Measurements from ENCODE around the gene C1orf87.

Gene C1orf87, protein sequence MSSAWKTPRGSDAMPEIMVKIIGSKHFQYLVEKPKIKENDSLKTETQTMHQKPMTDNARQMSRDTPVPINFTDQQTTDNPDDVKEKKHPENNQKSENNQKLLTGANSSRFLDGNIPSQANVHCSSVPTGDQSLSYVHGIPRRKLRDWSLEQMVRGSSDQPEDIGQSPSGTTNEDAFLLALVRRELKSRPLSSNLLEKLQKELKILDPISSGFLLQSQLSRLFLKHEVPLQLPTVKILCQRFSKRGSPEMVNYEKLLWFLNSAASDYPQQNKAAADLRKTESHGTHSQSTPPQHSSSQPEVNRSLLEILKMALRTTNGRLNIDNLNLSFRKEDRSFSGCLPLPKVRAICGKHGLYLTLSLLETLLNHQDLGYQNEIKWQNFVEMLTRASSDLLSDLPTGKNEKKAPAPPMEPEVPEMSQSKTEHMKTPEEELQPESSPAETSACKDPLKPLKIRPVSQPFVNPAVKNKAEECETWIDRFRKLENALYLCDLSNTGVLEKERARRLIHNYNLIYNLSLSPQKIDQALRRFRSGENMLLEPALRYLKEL

DNA sequence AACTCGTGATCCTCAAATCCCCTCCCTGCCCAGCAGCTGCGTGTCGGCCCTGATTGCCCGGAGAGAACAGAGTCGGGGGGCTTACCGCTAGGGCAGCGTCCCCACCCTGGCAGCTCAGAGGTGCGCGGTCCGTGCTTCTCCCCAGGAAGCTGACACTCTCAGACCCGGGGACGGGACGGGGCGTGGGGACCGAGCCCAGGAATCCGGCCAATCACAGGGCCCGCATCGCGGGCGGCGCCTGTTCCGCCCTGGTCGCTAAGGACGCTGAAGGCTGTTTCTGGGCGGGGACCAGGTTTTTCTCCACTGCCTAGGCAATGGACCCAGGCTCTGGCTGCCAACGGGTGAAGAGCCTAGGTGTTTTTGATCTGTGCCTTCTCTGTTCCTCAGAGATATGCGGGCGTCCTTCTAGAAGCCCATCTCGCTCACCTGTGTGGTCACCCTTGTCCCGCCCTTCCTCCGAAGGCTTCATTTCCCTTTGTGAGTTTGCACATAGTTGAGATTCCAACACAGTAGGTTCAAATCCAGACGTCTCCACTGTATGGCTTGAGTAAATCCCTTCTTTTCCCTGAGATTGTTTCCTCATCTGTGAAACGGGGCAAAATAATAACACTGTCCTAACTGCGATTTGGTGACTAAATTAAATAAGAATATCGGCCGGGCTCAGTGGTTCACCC lies at the start of gene C1orf87:
Gene C1orf87 (minus strand): TSS at position 166 of the 674 bp plus-strand sequence. CDS start 1,127 bp downstream, outside the sequence.
- no peak for DNase-seq (ENCODE audit: extremely low read depth in 1 of 2, low read depth in 1 of 2)

DNA sequence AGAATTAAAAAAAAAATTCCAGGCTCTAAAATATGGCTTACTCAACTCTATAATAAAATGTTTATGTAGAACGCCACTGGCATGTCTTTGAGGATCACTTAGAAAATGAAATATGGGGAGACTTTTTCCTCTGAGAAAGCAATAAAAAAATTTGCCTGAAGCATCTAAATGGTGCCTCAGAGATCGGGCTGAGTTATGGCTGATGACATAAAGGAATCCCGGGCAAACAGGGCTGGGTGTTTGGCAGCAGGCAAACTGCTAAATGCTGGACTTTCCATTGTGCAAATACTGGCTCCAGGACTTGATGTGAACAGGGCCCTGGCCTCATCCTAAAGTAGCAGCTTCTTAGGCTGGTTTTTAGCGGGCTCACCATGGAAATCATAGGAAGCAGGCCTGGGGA lies 44.5 kb upstream of the C1orf87 start:
- no peak for DNase-seq (ENCODE audit: extremely low read depth in 1 of 2, low read depth in 1 of 2)

DNA sequence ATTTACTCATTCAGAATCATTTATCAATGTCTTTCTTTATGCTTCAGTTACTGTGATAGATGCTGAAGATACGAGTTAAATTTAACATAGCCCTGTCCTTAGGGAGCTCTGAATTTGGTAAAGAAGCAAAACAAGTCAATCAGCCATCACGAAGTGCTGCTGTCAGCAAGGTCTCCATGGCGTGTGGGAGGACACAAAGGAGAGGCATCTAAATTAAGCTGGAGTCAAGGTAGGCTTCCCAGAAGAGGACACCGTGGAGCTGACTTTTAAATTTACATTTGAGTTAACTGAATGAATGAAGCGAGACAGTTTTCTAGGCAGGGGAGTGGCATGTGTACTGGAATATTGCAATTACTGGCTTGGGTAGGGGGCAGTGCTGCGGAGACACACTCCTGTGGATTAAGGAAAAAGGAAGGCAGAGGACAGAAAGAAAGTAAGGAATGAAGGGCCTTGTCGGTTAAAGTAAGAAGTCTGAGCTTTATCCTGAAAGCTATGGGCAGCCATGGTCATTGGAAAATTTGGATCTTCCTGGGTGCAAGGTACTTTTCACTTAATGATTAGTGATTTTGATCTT lies 41.3 kb upstream of the C1orf87 start:
- no peak for DNase-seq (ENCODE audit: extremely low read depth in 1 of 2, low read depth in 1 of 2)

DNA sequence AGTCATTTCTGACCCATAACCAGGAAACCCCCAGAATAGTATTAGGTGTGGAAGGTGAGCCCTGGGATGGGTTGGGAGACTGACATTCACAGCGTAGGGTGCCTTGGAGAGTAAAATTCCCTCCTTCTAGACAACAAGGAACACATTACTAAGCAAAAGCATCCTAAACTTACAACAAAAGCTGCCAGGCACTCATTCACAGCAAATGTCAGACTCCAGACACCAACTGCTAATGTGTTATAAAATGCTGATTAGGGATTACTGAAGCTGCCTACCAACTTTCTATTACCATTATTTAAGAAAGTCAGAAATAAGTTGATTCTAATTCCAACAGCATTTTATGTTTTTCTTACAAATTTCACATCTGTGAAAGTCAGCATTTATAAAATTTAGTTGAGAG lies 40.0 kb upstream of the C1orf87 start:
- no peak for DNase-seq (ENCODE audit: extremely low read depth in 1 of 2, low read depth in 1 of 2)

DNA sequence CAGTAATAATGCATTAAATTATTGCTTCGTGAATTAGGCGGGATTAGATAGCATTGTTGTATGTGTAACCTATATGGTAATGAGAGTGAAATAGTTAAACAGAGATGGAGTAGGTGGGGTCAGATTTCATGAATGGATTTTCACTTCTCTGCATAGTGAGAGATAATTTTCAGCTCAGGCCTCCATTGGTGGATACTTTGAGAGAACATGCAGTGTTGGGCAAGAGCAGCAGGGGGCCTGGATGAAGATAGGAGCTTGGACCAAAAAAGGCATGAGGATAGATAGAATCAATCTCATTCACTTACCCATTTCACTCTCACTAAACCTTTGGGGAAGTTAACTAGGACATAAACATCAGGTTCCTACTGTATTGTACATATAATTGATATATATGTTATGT lies 39.5 kb upstream of the C1orf87 start:
- no peak for DNase-seq (ENCODE audit: extremely low read depth in 1 of 2, low read depth in 1 of 2)

DNA sequence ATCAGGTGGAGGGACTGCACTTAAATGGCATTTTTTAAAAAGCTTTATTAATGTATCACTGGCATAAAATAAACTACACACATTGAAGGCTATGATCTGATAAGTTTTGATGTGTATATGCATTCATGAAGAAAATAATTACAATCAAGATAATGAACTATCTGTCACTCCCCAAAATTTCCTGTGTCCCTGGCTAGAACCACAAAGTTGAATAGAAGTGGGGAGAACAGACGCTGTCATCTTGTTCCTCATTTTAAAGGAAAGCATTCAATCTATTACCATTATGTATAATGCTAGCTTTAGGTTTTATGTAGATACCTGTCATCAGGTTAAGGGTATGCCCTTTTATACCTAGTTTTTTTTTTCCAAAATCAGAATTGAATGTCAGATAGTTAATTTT lies 38.1 kb upstream of the C1orf87 start:
- DNase-seq (ENCODE audit: extremely low read depth in 1 of 2, low read depth in 1 of 2) = no peak

DNA sequence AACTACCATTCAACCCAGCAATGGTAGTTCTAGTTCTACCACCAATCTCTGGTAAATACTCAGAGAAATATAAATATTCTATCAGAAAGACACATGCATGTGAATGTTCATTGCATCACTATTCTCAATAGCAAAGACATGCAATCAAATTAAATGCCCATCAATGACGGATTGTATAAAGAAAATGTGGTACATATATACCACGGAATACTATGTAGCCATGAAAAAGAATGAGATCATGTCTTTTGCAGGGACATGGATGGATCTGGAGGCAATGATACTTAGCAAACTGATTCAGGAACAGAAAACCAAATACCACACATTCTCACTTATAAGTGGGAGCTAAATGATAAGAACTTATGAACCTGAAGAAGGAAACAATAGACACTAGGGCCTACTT lies 37.5 kb upstream of the C1orf87 start:
- DNase-seq (ENCODE audit: extremely low read depth in 1 of 2, low read depth in 1 of 2) = no peak

DNA sequence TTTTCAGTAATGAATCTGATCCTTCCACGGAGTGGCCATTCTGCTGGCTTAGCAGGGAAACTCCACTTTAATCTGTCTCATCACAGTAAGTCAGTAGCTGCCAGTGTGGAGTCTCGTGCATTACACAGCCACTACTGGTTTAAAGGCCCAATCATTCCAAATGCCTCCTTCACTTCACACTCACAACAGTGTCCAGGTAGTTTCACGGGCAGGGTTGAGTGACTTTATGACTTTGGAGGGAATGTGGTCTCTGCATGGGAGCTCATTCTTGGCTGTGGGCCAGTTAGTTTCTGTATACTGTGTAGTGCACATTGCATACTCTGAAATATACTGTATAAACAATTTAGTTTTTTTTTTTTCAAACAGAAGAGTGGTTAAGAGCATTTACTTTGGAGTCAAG lies 34.6 kb upstream of the C1orf87 start:
- no peak for DNase-seq (ENCODE audit: extremely low read depth in 1 of 2, low read depth in 1 of 2)

DNA sequence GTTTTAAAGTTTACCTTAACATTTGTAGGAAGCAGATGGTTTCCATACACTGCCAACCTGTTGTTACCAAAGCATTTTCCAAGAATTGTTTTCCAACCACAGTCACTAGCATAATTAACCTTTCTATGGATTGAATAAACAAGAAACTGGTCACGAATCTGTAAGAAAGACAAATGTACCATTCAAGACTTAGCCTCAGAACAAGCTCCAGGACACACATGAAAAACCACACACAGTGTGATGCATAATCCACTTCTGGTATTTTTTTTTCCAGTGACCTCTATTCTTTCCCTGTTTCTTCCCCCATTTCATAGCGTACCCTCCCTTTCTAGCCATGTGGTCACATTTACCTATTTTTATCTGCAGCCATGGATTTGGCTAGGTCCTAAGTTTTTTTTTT lies 29.6 kb upstream of the C1orf87 start:
- no peak for DNase-seq (ENCODE audit: extremely low read depth in 1 of 2, low read depth in 1 of 2)

DNA sequence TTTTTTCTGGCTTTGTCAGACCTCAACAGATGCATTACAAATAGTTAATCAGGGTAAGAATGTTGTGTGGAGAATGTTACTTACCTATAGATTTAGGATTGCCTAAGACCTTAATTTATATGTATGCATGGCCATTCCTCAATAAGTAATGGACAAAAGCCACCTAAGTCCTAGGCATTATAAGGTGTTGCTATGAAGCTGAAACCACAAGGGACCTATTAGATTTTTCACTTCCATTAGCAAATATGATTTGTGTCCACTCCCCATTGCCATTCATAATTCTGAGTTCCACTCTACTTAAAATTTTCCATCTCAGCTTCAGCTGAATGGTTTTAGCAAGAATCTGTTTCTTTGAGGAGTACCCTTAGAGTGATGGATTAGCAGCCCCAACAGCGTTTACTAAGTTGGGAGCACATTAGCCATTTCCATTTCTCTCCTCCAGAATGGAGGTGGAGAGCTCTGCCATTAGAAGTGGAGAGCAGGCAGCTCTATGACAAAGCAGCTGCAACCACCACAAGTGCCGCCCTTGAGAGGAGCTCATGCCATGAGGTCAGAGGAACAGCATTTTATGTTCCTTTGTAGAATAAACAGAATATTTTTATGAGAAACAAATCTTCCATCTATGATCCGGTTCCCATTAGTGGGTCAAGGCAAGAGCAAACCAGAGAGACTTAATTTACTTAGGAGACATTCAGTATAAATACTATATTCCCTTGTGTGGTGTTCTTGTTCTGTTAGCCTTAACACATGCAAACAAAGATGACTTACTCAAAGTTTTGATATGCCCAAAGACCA lies 28.9 kb upstream of the C1orf87 start:
- DNase-seq (ENCODE audit: extremely low read depth in 1 of 2, low read depth in 1 of 2) = no peak

DNA sequence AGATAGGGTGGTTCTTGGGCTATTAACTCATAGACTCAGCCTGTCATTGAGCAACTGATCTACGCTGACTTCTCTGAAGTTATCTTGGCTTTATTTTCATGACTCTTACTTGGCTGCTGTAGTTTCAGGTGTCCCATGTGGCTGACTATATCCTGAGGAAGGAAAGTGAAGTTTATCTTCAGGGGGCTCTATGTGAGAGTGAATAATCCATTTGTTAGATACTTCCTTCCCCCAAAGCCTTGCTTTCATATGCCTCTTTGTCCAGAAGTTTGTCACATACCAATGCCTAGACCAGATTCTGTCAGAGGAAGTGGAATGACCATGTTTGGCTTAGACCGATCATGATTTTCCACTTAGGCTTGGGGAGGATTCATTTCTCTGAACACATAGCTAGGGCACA lies 27.9 kb upstream of the C1orf87 start:
- no peak for DNase-seq (ENCODE audit: extremely low read depth in 1 of 2, low read depth in 1 of 2)

DNA sequence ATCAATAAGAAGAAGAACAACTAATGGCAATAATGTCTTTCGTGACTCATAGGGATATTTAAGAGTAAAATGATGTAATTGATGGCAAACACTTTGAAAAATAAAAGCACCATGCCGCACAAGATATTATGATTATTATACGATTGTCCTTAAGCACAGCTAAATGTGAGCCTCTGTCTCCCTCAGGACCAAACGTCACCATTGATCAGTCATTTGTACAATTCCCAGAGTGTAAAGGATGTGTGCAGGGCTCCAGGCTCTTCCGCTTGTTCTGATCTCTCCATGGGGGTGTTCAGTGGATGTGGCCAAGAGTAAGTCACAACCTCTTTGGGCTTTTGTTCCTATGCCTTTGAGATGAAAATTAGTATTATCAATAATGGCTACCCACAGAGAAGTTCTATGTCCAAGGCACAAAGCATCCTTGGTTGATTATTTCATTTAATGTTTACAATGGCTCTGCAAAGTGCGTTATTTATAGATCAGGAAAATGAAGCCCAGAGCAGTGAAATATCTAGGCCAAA lies 17.7 kb upstream of the C1orf87 start:
- DNase-seq (ENCODE audit: extremely low read depth in 1 of 2, low read depth in 1 of 2) = no peak

DNA sequence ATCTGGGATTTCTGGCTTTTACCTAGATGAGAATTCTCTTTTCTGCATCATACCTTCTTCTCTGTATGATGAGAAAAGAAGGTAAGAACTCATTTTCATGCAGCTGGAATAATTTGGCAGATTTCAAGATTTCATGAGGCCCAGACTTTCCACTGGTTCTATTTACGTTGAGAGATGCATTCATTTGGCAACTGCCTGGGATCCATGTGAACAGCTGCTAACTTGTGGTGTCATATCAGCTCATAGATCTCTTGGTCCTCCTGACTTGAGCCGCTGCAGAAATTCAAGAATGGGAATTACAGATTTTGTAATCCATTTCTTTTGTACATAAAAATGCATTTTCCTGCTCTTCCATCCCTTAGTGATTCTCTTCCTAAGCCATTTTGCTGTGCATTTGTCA lies 17.1 kb upstream of the C1orf87 start:
- no peak for DNase-seq (ENCODE audit: extremely low read depth in 1 of 2, low read depth in 1 of 2)

DNA sequence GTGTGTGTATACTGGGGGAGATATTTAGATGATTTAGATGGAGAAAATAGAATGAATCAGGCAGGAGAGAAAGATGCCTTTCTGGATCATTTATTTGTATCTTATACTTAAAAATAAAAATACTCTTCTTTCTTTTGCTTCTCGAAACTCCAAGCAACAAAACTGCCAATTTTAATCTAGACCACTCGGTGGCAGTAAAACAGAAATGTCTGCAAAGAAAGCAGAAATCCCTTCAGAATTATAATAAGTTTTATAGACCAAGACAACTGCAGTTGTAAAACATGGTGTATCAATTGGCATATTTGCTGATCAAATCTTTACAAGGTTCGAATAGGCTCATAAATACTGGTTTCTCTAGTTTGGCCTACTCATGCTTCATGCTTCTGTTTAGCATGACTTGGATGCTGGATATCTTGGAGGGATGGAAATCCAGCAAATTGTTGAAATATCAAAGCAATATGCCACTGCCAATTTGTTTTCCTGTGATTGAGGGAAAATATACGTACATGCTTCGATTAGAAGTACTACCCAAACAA lies 15.1 kb upstream of the C1orf87 start:
- no peak for DNase-seq (ENCODE audit: extremely low read depth in 1 of 2, low read depth in 1 of 2)

DNA sequence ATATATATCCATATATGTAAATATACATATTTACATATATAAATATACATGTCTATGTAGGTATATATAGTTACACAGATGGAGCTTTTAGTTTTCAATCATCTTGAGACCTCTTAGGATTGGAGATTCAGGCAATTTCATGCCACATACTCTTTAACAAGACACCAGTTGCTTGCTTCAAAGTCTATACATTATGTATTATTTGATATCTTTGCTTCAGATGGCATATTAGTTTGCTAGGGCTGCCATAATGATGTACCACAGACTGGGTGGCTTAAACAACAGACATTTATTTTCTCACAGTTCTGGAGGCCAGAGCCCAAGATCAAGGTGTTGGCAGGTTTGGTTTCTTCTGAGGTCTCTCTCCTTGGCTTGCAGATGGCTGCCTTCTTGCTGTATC lies 14.1 kb upstream of the C1orf87 start:
- no peak for DNase-seq (ENCODE audit: extremely low read depth in 1 of 2, low read depth in 1 of 2)

DNA sequence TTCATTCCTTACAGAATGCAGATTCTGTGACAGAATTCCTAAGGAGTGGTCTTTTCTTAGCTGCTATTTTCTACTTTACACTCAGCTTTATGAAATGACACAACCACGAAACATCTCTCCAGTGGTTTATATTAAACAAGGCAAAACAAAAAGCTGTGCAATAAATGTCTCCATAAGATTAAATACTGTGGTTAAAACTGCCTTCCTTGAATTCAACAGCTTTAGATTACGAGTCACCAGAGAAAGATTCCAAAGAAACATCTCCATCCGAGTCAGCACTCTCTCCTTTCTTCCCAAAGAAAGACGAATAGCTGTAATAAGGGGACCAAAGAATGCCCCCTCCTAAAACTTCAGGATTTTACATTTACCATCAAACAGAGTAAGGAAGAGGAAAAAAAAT lies 4.6 kb upstream of the C1orf87 start:
- no peak for DNase-seq (ENCODE audit: extremely low read depth in 1 of 2, low read depth in 1 of 2)

DNA sequence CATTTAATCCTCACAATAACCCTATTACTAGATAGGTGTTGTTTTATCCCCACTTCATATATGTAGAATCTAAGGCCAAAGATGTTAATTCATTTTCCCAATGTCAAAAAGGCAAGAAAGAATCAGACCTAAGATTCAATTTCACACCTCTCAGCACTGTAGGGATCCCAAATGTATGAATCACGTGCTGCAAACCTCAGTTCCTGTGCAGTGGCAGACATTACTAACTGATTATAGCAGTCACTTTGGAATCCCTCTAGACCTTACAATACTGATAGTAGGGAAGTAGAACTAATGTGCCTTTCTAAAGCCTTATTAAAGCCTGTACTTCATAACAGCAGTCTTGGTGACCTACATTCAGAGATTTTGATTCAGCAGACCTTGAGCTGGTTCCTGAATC lies 2.3 kb downstream of the C1orf87 start:
- no peak for DNase-seq (ENCODE audit: extremely low read depth in 1 of 2, low read depth in 1 of 2)

DNA sequence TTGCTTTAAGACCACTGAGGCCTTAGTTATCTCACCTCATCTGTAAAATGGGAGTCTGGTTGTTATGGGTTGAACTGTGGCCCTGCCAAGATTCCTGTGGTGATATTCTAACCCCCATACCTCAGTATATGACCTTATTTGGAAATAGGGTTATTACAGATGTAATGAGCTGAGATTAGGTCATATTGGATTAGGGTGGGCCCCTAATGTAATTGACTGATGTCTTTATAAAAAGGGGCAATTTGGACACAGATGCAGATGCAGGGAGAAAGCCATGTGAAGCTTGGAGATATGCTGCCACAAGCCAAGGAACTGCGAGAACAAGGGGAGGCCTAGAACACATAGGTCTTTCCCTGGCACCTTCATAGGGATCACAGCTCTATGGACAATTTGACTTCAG lies 3.9 kb downstream of the C1orf87 start:
- DNase-seq (ENCODE audit: extremely low read depth in 1 of 2, low read depth in 1 of 2) = no peak

DNA sequence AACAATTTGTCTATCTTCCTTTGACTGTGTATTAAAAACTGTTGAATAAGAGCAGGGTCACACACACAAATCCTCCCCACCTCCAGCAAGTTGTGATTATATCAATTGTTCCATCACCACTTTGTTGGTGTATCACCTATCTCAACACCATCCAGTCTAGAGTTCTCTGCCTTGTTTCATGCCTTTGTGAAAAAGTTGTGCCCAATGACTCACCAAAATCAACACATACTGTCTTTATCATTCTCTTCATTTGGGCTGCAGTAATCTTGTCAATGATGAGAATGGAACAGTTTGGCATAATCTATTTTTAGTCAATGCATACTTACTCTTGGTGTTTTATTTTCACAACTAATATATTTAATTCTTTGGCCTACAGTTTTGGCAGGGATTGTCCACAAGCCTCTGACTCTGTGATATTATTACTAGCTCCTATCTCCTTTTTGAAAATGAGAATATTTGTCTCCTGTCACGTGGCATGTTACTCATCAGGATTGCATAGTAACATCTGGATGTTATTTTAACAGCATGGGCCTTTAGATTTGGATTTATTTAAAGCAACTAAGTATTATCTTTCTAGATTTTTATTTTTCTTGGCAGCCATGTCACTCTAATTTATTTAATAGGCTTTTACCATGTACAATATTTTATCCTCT lies 5.1 kb downstream of the C1orf87 start:
- no peak for DNase-seq (ENCODE audit: extremely low read depth in 1 of 2, low read depth in 1 of 2)

DNA sequence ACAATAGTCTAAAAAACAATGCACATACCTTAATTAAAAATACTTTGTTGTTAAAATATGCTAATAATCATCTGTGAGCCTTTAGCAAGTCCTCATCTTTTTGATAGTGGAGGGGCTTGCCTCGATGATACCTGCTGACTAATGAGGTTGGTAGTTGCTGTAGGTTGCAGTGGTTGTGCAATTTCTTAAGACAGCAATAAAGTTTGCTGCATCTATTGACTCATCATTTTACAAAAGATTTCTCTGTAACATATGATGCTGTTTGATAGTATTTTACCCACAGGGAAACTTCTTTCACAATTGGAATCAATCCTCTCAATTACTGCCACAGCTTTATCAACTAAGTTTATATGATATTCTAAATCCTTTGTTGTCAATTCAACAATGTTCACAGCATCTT lies 7.6 kb downstream of the C1orf87 start:
- DNase-seq (ENCODE audit: extremely low read depth in 1 of 2, low read depth in 1 of 2) = no peak
